Stimulated activated CD4-positive, alpha-beta T cell treated with anti-CD3 and anti-CD28 coated beads, TNF-alpha, amount 100 ng/mL, for 24 hours (primary cell): ENCODE results near the gene NRN1L.
A peak's percentile ranks its signal among the peaks of the same experiment; 100 is the strongest.

ENCODE experiments used
- DNase-seq, 3 experiments: peaks; one replicate each; pipeline ENCODE4 v3.0.0-alpha.2; 2020; ENCODE audit warnings: low read depth in 3 of 3

Gene NRN1L

GRCh38 chr16:67935402-67936123 is 50.9 kb downstream of the NRN1L start:
- DNase-seq: peak; percentile 86 to 98 (median 88)
